Measurements from ENCODE around the gene CFAP57. TPM values are rescaled to one million over a fixed set of nuclear protein-coding genes. Genes with fewer than 3 reads are reported as not detected.
A peak's percentile ranks its signal among the peaks of the same experiment; 100 is the strongest.
"Not testable (repeated sequence)": the region's sequence is repeated elsewhere in the genome, so short reads cannot be mapped to it uniquely, and the experiment has no call there.

The CFAP57 gene
- not detected for total RNA-seq

- peaks cover 1% of the 10 kb centered on the region for H3K9me3 Mint-ChIP-seq
- peak; percentile 92 for ATAC-seq (ENCODE audit: low read depth)
- POLR2A ChIA-PET: interaction anchor here (1.1 to 1.5 kb wide), 3 partner anchors 197 to 477 kb away, joined by 4 to 5 read pairs (median 5); partner anchors contain the start of gene C1orf50
Observed at GRCh38 chr1:43171876-43172526, at the start of gene CFAP57, which contains the start of gene EBNA1BP2. Gene CFAP57 (plus strand): TSS chr1:43172330. CDS start chr1:43172754, 424 bp downstream. Gene EBNA1BP2 (minus strand): TSS chr1:43172290. CDS start chr1:43172118, 172 bp downstream.

GRCh38 chr1:43123031-43123430 is 49.1 kb upstream of the CFAP57 start:
- Mint-ChIP-seq H3K4me1 (peaks cover 1% of the 10 kb centered on the region), H3K36me3 (no peaks in the 10 kb centered on the region), H3K9me3 (peaks cover 2% of the 10 kb centered on the region), H3K4me3 (no peak overlapping the region), H3K27ac (no peak overlapping the region), H3K27me3 (peaks cover 37% of the 10 kb centered on the region)
- DNase-seq: no peak
- POLR2A ChIA-PET: no interaction called here
- ATAC-seq (ENCODE audit: low read depth): no peak

More at GRCh38 chr1:43171876-43172526, at the start of gene CFAP57, which contains the start of gene EBNA1BP2:
- DNase-seq: peak; percentile 86
- Mint-ChIP-seq H3K27me3 (peaks cover 15% of the 10 kb centered on the region), H3K27ac (peak within 1 kb of the TSS; percentile 91), H3K36me3 (peaks cover 9% of the 10 kb centered on the region), H3K4me3 (peak within 1 kb of the TSS; percentile 94), H3K4me1 (peaks cover 21% of the 10 kb centered on the region)

GRCh38 chr1:43128816-43129215 is 43.3 kb upstream of the CFAP57 start:
- POLR2A ChIA-PET: no interaction called here
- no peak overlapping the region for H3K4me3 Mint-ChIP-seq
- no peaks in the 10 kb centered on the region for H3K36me3 Mint-ChIP-seq
- ATAC-seq (ENCODE audit: low read depth): no peak
- H3K9me3 Mint-ChIP-seq: no peaks in the 10 kb centered on the region
- peaks cover 57% of the 10 kb centered on the region for H3K27me3 Mint-ChIP-seq
- H3K4me1 Mint-ChIP-seq: no peaks in the 10 kb centered on the region
- H3K27ac Mint-ChIP-seq: no peak overlapping the region
- DNase-seq: no peak

GRCh38 chr1:43129426-43129825 is 42.7 kb upstream of the CFAP57 start:
- no peaks in the 10 kb centered on the region for H3K4me1 Mint-ChIP-seq
- no peaks in the 10 kb centered on the region for H3K36me3 Mint-ChIP-seq
- H3K9me3 Mint-ChIP-seq: no peaks in the 10 kb centered on the region
- no peak overlapping the region for H3K27ac Mint-ChIP-seq
- peaks cover 58% of the 10 kb centered on the region for H3K27me3 Mint-ChIP-seq
- no peak overlapping the region for H3K4me3 Mint-ChIP-seq
- ATAC-seq (ENCODE audit: low read depth) (no peak), DNase-seq (no peak)
- POLR2A ChIA-PET: no interaction called here

GRCh38 chr1:43134068-43134467 is 38.1 kb upstream of the CFAP57 start:
- POLR2A ChIA-PET: no interaction called here
- no peaks in the 10 kb centered on the region for H3K9me3 Mint-ChIP-seq
- no peaks in the 10 kb centered on the region for H3K4me1 Mint-ChIP-seq
- no peak for ATAC-seq (ENCODE audit: low read depth)
- no peak overlapping the region for H3K4me3 Mint-ChIP-seq
- no peaks in the 10 kb centered on the region for H3K36me3 Mint-ChIP-seq
- H3K27ac Mint-ChIP-seq: no peak overlapping the region
- no peak for DNase-seq
- H3K27me3 Mint-ChIP-seq: peaks cover 31% of the 10 kb centered on the region

GRCh38 chr1:43134640-43135039 is 37.5 kb upstream of the CFAP57 start:
- no peak overlapping the region for H3K4me3 Mint-ChIP-seq
- H3K9me3 Mint-ChIP-seq: peaks cover 1% of the 10 kb centered on the region
- ATAC-seq (ENCODE audit: low read depth): no peak
- DNase-seq: no peak
- H3K27ac Mint-ChIP-seq: no peak overlapping the region
- H3K36me3 Mint-ChIP-seq: no peaks in the 10 kb centered on the region
- no peaks in the 10 kb centered on the region for H3K4me1 Mint-ChIP-seq
- H3K27me3 Mint-ChIP-seq: peaks cover 29% of the 10 kb centered on the region
- POLR2A ChIA-PET: no interaction called here

GRCh38 chr1:43135857-43136781 is 36.0 kb upstream of the CFAP57 start:
- Mint-ChIP-seq H3K4me1 (no peaks in the 10 kb centered on the region), H3K27me3 (peaks cover 28% of the 10 kb centered on the region), H3K36me3 (no peaks in the 10 kb centered on the region), H3K4me3 (no peak overlapping the region), H3K27ac (no peak overlapping the region), H3K9me3 (peaks cover 4% of the 10 kb centered on the region)
- no peak for ATAC-seq (ENCODE audit: low read depth)
- no peak for DNase-seq
- POLR2A ChIA-PET: no interaction called here

- H3K27ac Mint-ChIP-seq: no peak overlapping the region
Observed at GRCh38 chr1:43137445-43138052, 34.6 kb upstream of the CFAP57 start.

GRCh38 chr1:43139295-43139694 is 32.8 kb upstream of the CFAP57 start:
- ATAC-seq (ENCODE audit: low read depth); POLR2A ChIA-PET; H3K4me1 Mint-ChIP-seq; H3K9me3 Mint-ChIP-seq; H3K36me3 Mint-ChIP-seq; H3K27ac Mint-ChIP-seq; H3K4me3 Mint-ChIP-seq; DNase-seq: not testable (repeated sequence)
- peaks cover 16% of the 10 kb centered on the region for H3K27me3 Mint-ChIP-seq

More at GRCh38 chr1:43137445-43138052, 34.6 kb upstream of the CFAP57 start:
- ATAC-seq (ENCODE audit: low read depth) (no peak), DNase-seq (no peak)
- H3K4me1 Mint-ChIP-seq: no peaks in the 10 kb centered on the region
- H3K27me3 Mint-ChIP-seq: peaks cover 25% of the 10 kb centered on the region
- no peak overlapping the region for H3K4me3 Mint-ChIP-seq
- H3K36me3 Mint-ChIP-seq: no peaks in the 10 kb centered on the region
- POLR2A ChIA-PET: no interaction called here
- H3K9me3 Mint-ChIP-seq: peaks cover 4% of the 10 kb centered on the region

- ATAC-seq (ENCODE audit: low read depth) (no peak), DNase-seq (no peak)
- POLR2A ChIA-PET: no interaction called here
- H3K36me3 Mint-ChIP-seq: no peaks in the 10 kb centered on the region
- peaks cover 21% of the 10 kb centered on the region for H3K27me3 Mint-ChIP-seq
- no peak overlapping the region for H3K27ac Mint-ChIP-seq
- no peak overlapping the region for H3K4me3 Mint-ChIP-seq
- H3K4me1 Mint-ChIP-seq: no peaks in the 10 kb centered on the region
- H3K9me3 Mint-ChIP-seq: peaks cover 4% of the 10 kb centered on the region
Observed at GRCh38 chr1:43140010-43140409, 32.1 kb upstream of the CFAP57 start.

- POLR2A ChIA-PET: no interaction called here
- Mint-ChIP-seq H3K27me3 (peaks cover 27% of the 10 kb centered on the region), H3K4me3 (no peak overlapping the region), H3K9me3 (peaks cover 4% of the 10 kb centered on the region), H3K4me1 (no peaks in the 10 kb centered on the region), H3K36me3 (no peaks in the 10 kb centered on the region), H3K27ac (peak overlapping the region; percentile 46)
- DNase-seq: no peak
- no peak for ATAC-seq (ENCODE audit: low read depth)
Observed at GRCh38 chr1:43140583-43140982, 31.5 kb upstream of the CFAP57 start.

GRCh38 chr1:43143441-43143888 is 28.7 kb upstream of the CFAP57 start:
- Mint-ChIP-seq H3K27ac (no peak overlapping the region), H3K4me3 (no peak overlapping the region), H3K9me3 (peaks cover 4% of the 10 kb centered on the region), H3K36me3 (no peaks in the 10 kb centered on the region), H3K4me1 (peaks cover 4% of the 10 kb centered on the region), H3K27me3 (peaks cover 54% of the 10 kb centered on the region)
- ATAC-seq (ENCODE audit: low read depth): no peak
- POLR2A ChIA-PET: no interaction called here
- DNase-seq: no peak

GRCh38 chr1:43144237-43144636 is 27.9 kb upstream of the CFAP57 start:
- no peak for DNase-seq
- POLR2A ChIA-PET: no interaction called here

More at GRCh38 chr1:43144237-43144636, 27.9 kb upstream of the CFAP57 start:
- H3K27me3 Mint-ChIP-seq: peaks cover 61% of the 10 kb centered on the region
- no peak for ATAC-seq (ENCODE audit: low read depth)
- H3K36me3 Mint-ChIP-seq: no peaks in the 10 kb centered on the region
- H3K9me3 Mint-ChIP-seq: peaks cover 4% of the 10 kb centered on the region
- no peak overlapping the region for H3K27ac Mint-ChIP-seq
- H3K4me3 Mint-ChIP-seq: no peak overlapping the region
- peaks cover 5% of the 10 kb centered on the region for H3K4me1 Mint-ChIP-seq

All from activated naive CD8-positive, alpha-beta T cell treated with anti-CD3 and anti-CD28 coated beads, Interleukin-2, amount 10 ng/mL, durations not matched to agents 7 days and 5 days (primary cell).